ENCODE measurements around the gene PHF23. TPM values are rescaled to one million over a fixed set of nuclear protein-coding genes. Genes with fewer than 3 reads are reported as not detected.

Gene PHF23
- total and polyA plus RNA-seq, 9 of the 15 experiments (the other 6 are each of a cell fraction or from before 2014, with no cell fraction given) = 7.4 to 87.5 (median 33.7) TPM

DNA sequence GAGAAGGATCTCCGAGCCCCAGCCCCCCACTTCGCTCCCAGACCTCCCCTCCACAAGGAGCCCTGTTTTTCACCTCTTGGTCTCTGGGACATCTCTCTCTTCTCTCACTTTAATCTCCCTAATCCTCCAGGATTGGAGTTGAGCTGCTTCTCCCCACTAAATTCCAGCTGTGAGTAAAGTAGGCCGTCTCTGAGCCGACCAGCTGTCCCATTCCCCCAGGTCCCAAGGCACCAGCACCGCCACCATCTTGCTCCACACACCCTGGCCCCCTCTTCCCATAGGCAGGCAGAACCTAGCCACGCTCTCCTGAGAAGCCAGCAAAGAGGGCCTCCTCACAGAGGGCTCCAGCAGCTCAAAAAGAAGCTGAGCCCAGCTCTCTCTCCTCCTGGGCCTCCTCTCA lies 20.5 kb downstream of the PHF23 start:
- H3K36me3 ChIP-seq (ENCODE audit: control insufficient read depth, insufficient read depth, low read length) = peaks cover 33% of the 10 kb centered on the region; the same call in 2 of the 3 replicates
- 23% methylated on average over 3 of the region's 6 CpGs for WGBS (ENCODE audit: insufficient coverage, low coverage, missing lambda C conversion rate)
- in situ Hi-C loops (cut with MboI) (no loop called here), intact Hi-C loops (cut with micrococcal nuclease) (no loop called here)
- peak overlapping the region; percentile 93 for H3K4me2 ChIP-seq (ENCODE audit: insufficient read depth, low read length)
- H3K9me1 ChIP-seq (ENCODE audit: control insufficient read depth, insufficient read depth, low read length) = peaks cover 6% of the 10 kb centered on the region
- POLR2A ChIA-PET = interaction anchor here (0.5 to 7.7 kb wide), 5 partner anchors 16 to 319 kb away, joined by 3 to 73 read pairs (median 4); partner anchors contain the start of genes DVL2, GABARAP and SLC16A13
- H3K9ac ChIP-seq (ENCODE audit: insufficient read depth in 1 of 2, low read depth in 2 of 2, low read length in 2 of 2) = peak overlapping the region; percentile 90 to 99
- peak overlapping the region; percentile 90 for H3K27ac ChIP-seq (ENCODE audit: extremely low read depth, low read depth, low read length)
- no peak for FAIRE-seq
- BruUV-seq (replicated peaks) = no TSS peak
- ATAC-seq = no peak
- DNase-seq (ENCODE audit: extremely low read depth in 1 of 4, low spot score in 3 of 4) = no peak
- peak overlapping the region; percentile 94 for H2AFZ ChIP-seq (ENCODE audit: low read depth, low read length)
- TF ChIP-seq POLR2G (IDR thresholded peaks at IDR 0.05; ENCODE audit: low read depth, low read length) (peak; percentile 5; the same call in 1 of the 2 replicates), KLF6 (CRISPR knock-in tag; IDR thresholded peaks at IDR 0.05; ENCODE audit: borderline replicate concordance) (no peak)
- H4K20me1 ChIP-seq (replicated peaks; ENCODE audit: control insufficient read depth, insufficient read depth, low read length) = peaks cover 6% of the 10 kb centered on the region
- no peaks in the 10 kb centered on the region for H3K9me3 ChIP-seq (replicated peaks; ENCODE audit: control insufficient read depth, insufficient read depth, low read depth, low read length)
- H3K27me3 ChIP-seq (ENCODE audit: control insufficient read depth in 2 of 2, insufficient read depth in 2 of 2, low read length in 2 of 2) = no peaks in the 10 kb centered on the region
- CTCF ChIA-PET (ENCODE audit: low intra/inter-chr PET ratio) = no interaction called here
- no peak overlapping the region for H3K4me3 ChIP-seq
- H3K79me2 ChIP-seq (ENCODE audit: control insufficient read depth, insufficient read depth, low read length) = peaks cover 44% of the 10 kb centered on the region
- peaks cover 40 to 56% of the 10 kb centered on the region in 2 experiments for H3K4me1 ChIP-seq (replicated peaks in 1 of 2; ENCODE audit: control insufficient read depth in 2 of 2, insufficient read depth in 2 of 2, low read length in 2 of 2)

DNA sequence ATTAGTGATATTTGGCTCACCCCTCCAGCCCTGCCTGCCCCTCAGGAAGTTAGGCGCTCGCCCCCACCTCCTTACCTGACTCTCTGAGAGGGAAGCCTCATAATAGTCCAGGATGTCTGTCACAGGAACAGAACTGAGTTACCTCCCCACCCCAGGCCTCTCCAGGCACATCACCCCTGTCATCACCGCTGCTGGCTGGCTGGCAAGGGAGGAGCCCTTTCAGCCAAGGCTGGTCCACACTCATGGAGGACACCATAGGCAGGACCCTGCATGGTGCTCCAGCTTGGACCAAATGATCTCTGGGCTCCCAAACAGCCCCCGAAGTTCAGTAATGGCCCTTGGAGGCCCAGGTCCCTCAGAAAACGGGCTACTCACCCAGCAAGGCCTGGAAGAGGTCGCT lies 21.1 kb downstream of the PHF23 start:
- no peak for ATAC-seq
- peak overlapping the region; percentile 60 for H3K4me2 ChIP-seq (ENCODE audit: insufficient read depth, low read length)
- peak overlapping the region; percentile 90; the same call in 2 of the 3 replicates for H3K27ac ChIP-seq (ENCODE audit: extremely low read depth, low read depth, low read length)
- no peak for TF ChIP-seq ZNF766 (CRISPR knock-in tag; conservative IDR thresholded peaks at IDR 0.05)
- no peak for TF ChIP-seq MAFK (IDR thresholded peaks at IDR 0.05; ENCODE audit: low read length)
- no peak for TF ChIP-seq ARHGAP35 (IDR thresholded peaks at IDR 0.05; ENCODE audit: partially characterized antibody)
- peak; percentile 43 for TF ChIP-seq POLR2G (IDR thresholded peaks at IDR 0.05; ENCODE audit: low read depth, low read length)
- no peak for TF ChIP-seq ZNF165 (CRISPR knock-in tag; IDR thresholded peaks at IDR 0.05; ENCODE audit: borderline replicate concordance)
- TF ChIP-seq TARDBP (IDR thresholded peaks at IDR 0.05) = no peak
- TF ChIP-seq ZNF77 (CRISPR knock-in tag; IDR thresholded peaks at IDR 0.05) = no peak
- TF ChIP-seq RBFOX2 (IDR thresholded peaks at IDR 0.05; ENCODE audit: low read depth, low read length) = peak; percentile 34; the same call in 1 of the 2 replicates
- no peak for TF ChIP-seq HNRNPL (IDR thresholded peaks at IDR 0.05; ENCODE audit: low read depth, low read length)
- no peak for TF ChIP-seq HMGN3 (IDR thresholded peaks at IDR 0.05; ENCODE audit: borderline replicate concordance, extremely low read depth, insufficient read length, low read depth, low read length)
- no peak for TF ChIP-seq SP1 (CRISPR knock-in tag; IDR thresholded peaks at IDR 0.05)
- TF ChIP-seq, protein P1, sequence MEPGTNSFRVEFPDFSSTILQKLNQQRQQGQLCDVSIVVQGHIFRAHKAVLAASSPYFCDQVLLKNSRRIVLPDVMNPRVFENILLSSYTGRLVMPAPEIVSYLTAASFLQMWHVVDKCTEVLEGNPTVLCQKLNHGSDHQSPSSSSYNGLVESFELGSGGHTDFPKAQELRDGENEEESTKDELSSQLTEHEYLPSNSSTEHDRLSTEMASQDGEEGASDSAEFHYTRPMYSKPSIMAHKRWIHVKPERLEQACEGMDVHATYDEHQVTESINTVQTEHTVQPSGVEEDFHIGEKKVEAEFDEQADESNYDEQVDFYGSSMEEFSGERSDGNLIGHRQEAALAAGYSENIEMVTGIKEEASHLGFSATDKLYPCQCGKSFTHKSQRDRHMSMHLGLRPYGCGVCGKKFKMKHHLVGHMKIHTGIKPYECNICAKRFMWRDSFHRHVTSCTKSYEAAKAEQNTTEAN (CRISPR knock-in tag; IDR thresholded peaks at IDR 0.05) = no peak
- no peak for TF ChIP-seq NR2C1 (IDR thresholded peaks at IDR 0.05)
- no peak for TF ChIP-seq NR2C1 (tag; IDR thresholded peaks at IDR 0.05)
- no peak for TF ChIP-seq CHD2 (IDR thresholded peaks at IDR 0.05; ENCODE audit: low read depth, low read length)

More for the DNA sequence above, 21.1 kb downstream of the PHF23 start:
- FAIRE-seq (no peak), DNase-seq (ENCODE audit: extremely low read depth in 1 of 4, low spot score in 3 of 4) (no peak)
- Histone ChIP-seq H4K20me1 (replicated peaks; ENCODE audit: control insufficient read depth, insufficient read depth, low read length) (peaks cover 6% of the 10 kb centered on the region), H3K79me2 (ENCODE audit: control insufficient read depth, insufficient read depth, low read length) (peaks cover 49% of the 10 kb centered on the region), H2AFZ (ENCODE audit: low read depth, low read length) (peak overlapping the region; percentile 94), H3K36me3 (ENCODE audit: control insufficient read depth, insufficient read depth, low read length) (peaks cover 28% of the 10 kb centered on the region; the same call in 2 of the 3 replicates), H3K4me1 (replicated peaks in 1 of 2; ENCODE audit: control insufficient read depth in 2 of 2, insufficient read depth in 2 of 2, low read length in 2 of 2) (peaks cover 40 to 58% of the 10 kb centered on the region in 2 experiments), H3K9me3 (replicated peaks; ENCODE audit: control insufficient read depth, insufficient read depth, low read depth, low read length) (no peaks in the 10 kb centered on the region), H3K27me3 (ENCODE audit: control insufficient read depth in 2 of 2, insufficient read depth in 2 of 2, low read length in 2 of 2) (no peaks in the 10 kb centered on the region), H3K9me1 (ENCODE audit: control insufficient read depth, insufficient read depth, low read length) (peaks cover 6% of the 10 kb centered on the region), H3K4me3 (no peak overlapping the region), H3K9ac (ENCODE audit: insufficient read depth in 1 of 2, low read depth in 2 of 2, low read length in 2 of 2) (peak overlapping the region; percentile 30 to 99; a peak in 3 of 4 replicates)
- ChIA-PET CTCF (ENCODE audit: low intra/inter-chr PET ratio) (no interaction called here), POLR2A (interaction anchor here (0.6 kb wide), 2 partner anchors 159 to 180 kb away, joined by 3 to 4 read pairs; no protein-coding TSS in a partner anchor)
- 59% methylated on average over 3 of the region's 6 CpGs for WGBS (ENCODE audit: insufficient coverage, low coverage, missing lambda C conversion rate)
- in situ Hi-C loops (cut with MboI) (no loop called here), intact Hi-C loops (cut with micrococcal nuclease) (no loop called here)
- BruUV-seq (replicated peaks) = no TSS peak

Measured in K562 (cell line).